GM20000 (cell line): Measurements from ENCODE around the gene ZMAT2.

ENCODE experiments used
- DNase-seq: peaks from one replicate; pipeline ENCODE4 v3.0.0; 2012; ENCODE audit warnings: low spot score
- TF ChIP-seq, protein P1 (sequence below): IDR thresholded peaks from 2 replicates; pipeline ENCODE4 v1.5.1; 2012; ENCODE audit warnings: mild to moderate bottlenecking, control low read depth; ENCODE audit errors: extremely low read depth, missing control alignments

ZMAT2 gene

GRCh38 chr5:140741967-140742366 is 41.7 kb downstream of the ZMAT2 start:
- DNase-seq = no peak
- TF ChIP-seq, protein P1, sequence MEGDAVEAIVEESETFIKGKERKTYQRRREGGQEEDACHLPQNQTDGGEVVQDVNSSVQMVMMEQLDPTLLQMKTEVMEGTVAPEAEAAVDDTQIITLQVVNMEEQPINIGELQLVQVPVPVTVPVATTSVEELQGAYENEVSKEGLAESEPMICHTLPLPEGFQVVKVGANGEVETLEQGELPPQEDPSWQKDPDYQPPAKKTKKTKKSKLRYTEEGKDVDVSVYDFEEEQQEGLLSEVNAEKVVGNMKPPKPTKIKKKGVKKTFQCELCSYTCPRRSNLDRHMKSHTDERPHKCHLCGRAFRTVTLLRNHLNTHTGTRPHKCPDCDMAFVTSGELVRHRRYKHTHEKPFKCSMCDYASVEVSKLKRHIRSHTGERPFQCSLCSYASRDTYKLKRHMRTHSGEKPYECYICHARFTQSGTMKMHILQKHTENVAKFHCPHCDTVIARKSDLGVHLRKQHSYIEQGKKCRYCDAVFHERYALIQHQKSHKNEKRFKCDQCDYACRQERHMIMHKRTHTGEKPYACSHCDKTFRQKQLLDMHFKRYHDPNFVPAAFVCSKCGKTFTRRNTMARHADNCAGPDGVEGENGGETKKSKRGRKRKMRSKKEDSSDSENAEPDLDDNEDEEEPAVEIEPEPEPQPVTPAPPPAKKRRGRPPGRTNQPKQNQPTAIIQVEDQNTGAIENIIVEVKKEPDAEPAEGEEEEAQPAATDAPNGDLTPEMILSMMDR = no peak

- TF ChIP-seq, protein P1 = no peak
- DNase-seq = no peak
These were observed 53.3 kb downstream of the ZMAT2 start for GRCh38 chr5:140753561-140753960.
